SK-MEL-5 (cell line): Measurements from ENCODE around the gene MYPOP. TPM values are rescaled to one million over a fixed set of nuclear protein-coding genes. Genes with fewer than 3 reads are reported as not detected.

Experiments used
- DNase-seq: peaks from one replicate; pipeline ENCODE4 v3.0.0-alpha.2; 2016; ENCODE audit warnings: low read depth, low spot score
- in situ Hi-C: cut with HindIII; loops from 2 replicates; pipeline ENCODE4 v1.10.0; 2016; ENCODE audit warnings: low sequenced_read_pairs, high pct_unique_total_duplicates, low pct_unique_long_range_greater_than_20kb
- polyA plus RNA-seq, 2 experiments: library from polyadenylated mRNA; depleted of rRNA; stranded (reverse); fragments of >200 nt; gene quantifications; 2 replicates each; pipeline ENCODE4 v1.2.3, GENCODE V29; 2015
- total RNA-seq: library from RNA; depleted of rRNA; stranded (reverse); fragments of >200 nt; shearing (Covaris generic); gene quantifications from 2 replicates; pipeline ENCODE4 v1.2.3, GENCODE V29; 2014; rRNA removed

Gene MYPOP, protein sequence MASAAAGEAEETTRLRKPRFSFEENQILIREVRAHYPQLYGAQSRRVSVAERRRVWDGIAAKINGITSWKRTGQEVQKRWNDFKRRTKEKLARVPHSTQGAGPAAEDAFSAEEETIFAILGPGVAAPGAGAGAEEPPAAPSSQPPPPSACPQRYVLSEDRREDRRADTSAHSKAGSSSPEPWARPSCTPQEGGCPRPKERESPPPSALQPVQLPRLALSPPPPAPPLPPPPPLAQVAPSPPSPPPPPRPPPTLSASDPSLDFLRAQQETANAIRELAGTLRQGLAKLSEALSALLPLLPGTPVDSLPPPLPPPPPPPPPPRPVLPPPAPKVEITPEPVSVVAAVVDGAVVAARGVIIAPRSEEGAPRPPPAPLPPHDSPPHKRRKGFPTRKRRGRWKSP
- total RNA-seq: 2.2 and 2.4 TPM in 2 replicates
- 10.7 and 12.3 TPM in 2 replicates for polyA plus RNA-seq (2015; cell fraction: cytosol; rRNA removed)
- polyA plus RNA-seq (2015; cell fraction: nucleus; rRNA removed): 8.4 and 9.9 TPM in 2 replicates

DNA sequence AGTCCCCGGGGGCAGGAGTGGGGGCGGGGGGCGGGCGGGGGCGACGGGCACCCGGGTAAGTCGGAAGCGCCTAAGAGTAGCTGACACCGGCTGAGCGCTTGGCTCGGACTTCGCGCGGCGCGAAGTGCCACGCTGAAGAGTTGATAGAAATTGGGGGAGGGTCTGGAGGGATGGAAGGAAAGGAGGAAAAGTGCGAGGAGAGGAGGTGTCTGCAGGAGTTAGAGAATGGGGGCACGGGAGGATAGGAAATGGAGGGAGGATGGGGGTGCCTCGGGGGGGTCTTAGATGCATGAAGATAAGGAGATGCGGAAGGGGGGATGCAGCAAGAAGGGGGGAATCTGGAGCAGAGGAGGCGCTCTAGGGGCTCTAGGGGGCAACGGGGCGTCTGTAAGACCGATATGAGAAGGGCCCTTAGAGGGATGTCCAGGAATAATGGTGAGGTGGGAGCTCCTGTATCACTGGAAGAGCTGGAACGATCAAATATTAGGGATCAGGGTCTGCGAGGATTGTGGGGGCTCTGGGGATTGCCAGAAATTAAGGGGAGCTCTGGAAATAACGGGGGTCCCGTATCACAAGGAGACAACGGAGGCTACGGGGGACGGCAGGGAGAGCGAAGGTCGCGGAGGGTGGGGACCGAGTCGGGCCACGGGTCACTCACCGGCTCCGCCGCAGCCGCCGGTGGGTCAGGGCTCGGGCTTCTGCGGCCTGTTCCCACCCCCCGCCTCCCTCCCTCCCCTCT lies at the start of gene MYPOP:
Gene MYPOP, minus strand, starts transcription at position 702 of the 739 bp plus-strand sequence. CDS start 840 bp downstream, outside the sequence.
- in situ Hi-C loops: no loop called here
- DNase-seq: no peak

DNA sequence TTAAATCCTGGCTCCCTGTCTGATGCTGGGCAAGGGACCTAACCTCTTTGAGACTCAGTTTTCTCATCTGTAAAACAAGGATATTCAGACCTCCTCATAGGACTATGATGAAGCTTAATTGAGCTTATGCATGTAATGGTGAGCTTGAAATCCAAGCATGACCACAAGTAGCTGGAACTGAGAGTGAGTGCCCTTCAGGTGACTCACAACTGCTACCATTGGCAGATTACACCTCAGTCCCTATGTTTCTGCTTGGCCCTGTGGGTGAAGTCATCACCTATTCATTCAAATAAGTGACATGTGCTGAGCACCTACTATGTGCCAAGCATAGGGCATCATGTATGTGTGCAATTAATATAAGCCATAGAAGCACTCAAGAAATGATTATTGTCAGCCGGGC lies 45.5 kb upstream of the MYPOP start:
- in situ Hi-C loops: no loop called here
- DNase-seq: no peak

DNA sequence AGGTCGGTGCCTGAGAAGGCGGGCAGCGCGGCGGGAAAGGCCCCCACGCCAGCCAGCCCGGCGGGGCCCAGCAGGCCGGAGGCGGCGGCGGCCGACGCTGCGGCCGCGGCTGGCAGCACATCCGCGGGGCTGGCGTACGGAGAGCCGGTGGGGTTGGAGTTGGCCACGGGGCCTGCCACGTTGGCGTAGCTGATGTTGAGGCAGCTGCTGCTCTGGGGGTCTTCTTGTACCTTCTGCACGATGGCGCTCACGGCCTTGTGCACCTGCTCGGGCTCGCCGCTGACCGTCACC lies 38.0 kb upstream of the MYPOP start:
- DNase-seq: no peak
- in situ Hi-C loops: no loop called here

DNA sequence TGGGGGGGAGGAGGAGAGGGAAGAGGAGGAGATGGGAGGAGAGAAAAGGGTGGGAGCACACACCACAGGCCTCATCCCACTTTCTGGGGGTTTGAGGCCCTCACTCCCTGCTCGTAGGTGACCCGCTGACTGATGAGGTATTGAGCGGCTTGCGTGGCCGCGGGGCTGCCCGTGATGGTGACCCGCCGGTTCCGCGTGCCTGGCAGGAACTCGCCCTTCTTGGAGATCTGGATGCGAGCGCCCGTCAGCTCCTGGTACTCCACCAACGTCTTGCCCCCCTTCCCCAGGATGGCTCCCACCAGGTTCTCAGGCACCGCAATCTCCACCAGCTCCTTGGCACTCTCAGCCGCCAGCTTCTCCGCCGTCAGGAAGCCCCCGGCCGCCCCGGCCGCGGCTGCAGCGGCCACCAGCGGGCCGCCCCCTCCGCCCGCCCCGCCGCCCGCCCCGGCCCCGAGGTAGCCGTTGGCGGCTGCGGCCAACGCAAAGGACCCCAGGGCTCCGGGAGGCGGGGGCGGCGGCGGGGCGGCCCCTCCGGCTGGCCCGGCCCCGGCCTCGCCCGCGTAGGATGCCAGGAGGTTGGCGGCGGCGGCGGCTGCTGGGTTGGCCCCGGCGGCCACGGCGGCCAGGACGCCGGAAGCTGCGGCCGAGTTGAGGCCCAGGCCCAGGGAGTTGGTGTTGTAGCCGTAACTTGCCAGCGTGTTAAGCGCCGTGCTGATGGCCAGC lies 37.5 kb upstream of the MYPOP start:
- no peak for DNase-seq
- in situ Hi-C loops: no loop called here

DNA sequence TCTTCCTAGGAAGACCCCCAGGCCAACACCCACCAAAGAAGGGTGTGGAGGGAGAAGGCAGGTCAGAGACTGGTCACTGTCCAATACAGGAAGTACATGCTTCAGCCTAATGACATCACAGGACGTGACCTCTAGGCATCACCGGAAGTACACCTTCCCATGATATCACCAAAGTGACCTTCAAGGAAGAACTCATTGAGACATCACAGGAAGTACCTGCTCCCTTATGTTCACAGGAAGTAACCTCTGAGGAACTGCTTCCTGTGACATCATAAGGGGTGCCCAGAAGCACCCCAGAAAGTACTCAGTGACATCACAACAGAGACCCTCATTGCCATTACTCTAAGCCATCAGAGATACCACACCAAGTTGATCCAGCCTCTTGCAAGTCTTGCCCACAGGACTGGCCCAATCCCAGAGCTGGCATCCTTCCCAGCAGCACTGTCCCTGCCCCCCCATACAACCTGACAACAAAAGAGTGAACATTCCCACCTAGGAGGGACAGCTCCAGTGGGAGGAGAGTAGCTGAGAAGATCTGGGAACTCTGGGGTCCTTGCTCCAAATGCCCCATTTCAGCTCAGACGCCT lies 36.4 kb upstream of the MYPOP start:
- DNase-seq: no peak
- in situ Hi-C loops: no loop called here

DNA sequence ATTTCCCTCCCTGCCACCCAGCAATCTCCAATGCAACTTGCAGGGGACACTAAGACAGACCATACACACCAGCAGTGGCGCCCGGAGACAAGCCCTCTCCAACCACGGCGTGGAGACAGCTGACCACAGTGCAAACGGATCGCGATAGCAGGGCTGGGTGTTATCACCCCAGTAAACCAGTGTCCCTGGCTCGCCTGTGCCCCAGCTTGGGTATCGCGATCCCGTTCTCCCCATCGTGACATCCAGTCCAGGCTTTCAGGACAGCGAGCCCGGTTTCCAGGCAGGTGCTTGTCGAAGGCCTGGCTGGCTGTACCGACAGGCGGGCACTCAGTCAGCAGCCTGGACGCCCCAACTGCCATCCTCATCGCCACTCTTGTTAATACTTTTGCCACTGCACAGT lies 32.9 kb upstream of the MYPOP start:
- no peak for DNase-seq
- in situ Hi-C loops: no loop called here

DNA sequence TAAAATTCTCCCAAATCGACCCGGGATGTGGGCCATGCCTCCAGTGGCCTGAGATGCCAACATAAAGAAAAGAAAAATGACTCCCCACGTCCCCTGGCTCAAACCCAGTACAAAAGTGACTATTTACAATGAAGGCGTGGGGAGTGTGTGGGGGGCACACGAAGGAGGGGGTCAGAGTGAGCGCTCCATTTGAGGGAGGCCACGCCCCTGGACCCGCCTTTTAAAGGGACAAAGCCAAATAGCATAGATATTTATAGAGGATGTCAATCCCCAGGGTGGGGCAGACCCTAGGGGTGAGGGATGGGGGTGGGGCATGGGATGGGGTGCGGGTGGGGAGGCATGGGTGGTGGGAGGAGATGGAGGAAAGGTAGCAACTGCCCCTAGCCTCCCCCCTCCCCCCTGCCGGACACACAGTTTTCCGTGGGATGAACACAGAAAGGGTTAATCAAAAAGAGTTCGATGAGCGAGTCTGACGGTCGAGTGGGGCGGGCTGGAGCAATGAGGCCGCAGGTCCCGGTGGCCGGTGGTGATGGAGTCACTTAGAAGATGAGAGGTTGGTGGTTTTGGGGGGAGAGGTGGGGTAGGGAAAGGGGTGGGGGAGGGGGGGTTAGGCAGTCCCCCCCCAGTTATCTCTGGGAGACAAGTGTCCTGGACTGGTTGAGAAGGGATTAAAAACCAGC lies 32.3 kb upstream of the MYPOP start:
- in situ Hi-C loops: no loop called here
- DNase-seq: no peak

DNA sequence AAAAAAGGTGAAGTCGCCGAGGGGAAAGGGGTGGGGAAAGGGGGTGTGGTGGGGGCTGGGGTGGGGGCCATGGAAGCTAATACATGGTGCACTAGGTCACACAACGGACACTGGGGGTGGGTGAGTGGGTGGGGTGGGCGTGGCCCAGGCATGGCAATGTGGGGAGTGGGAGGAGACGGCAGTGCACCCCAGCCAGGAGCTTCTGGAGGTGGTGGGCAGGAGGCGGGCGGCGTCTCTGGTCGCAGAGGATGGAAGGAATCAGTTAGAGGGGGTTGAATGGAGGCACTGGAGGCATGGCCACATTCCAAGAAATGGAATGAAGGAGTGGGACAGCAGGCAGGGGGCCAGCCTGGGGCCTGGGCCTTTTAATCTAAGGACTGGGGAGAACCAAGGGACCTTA lies 31.3 kb upstream of the MYPOP start:
- in situ Hi-C loops: no loop called here
- no peak for DNase-seq

DNA sequence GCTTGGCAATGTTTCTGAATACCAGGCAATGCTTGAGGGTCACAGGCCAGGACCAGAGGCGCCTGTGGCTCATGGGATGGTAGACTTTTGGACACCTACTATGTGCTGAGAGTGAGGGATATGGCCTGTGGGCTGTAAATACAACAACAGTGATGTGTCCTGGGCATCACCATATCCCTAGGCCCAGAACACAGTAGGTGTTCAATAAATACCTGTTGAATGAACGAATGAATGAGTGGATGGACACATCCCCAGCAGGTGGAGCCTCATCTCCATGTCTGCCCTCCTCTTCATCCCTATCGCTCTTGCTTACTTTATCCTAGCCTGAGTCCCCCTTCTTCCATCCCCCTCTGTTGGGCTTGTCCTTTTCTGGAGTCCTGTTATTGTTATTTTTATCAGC lies 28.6 kb upstream of the MYPOP start:
- DNase-seq: no peak
- in situ Hi-C loops: no loop called here

DNA sequence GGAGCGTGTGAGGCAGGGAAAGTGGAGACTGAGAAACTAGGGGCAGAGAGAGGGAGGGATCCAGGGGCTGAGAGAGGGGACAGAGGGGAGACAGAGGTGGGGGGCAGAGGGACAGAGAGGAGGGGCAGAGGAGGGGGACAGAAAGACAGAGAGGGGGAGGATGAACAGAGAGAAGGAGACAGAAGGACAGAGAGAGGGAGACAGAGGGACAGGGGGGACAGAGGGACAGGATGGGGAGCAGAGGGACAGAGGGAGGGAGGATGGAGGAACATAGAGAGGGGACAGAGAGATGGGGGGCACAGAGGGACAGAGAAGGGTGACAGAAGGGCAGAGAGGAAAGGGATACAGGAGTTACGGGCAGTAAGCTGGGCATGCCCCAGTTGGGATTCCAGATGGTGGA lies 26.8 kb upstream of the MYPOP start:
- DNase-seq: no peak
- in situ Hi-C loops: no loop called here

DNA sequence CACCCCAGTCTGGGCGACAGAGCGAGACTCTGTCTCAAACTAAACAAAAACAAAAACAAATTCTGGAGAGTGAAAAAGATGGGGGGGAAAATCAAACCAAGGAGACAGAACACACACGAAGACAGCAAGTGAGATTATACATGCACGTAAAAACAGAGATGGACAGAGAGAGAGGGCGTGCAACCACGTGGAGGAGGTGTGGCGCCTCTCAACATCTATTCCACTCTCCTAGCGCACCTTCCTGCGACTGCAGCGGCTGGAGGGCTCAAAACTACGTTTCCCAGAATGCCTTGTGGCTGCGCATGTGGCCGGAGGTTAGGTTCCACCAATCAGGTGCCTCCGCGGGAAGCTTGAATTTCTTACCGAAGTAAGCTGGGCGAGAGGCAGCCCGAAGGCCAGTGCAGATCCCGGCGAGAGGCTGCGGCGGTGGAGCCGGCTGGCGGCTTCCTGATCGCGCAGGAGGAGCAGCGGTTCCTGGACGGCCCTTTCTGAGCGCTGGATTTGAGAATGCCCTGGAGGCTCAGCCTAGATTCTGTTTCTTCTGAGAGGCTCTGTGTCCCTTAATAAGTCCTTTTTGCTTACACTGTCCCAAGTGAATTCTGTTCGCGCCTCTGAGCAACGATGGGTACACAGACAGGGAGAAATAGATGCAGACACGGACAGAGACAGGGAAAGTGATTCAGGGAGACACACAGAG lies 25.3 kb upstream of the MYPOP start:
- in situ Hi-C loops: no loop called here
- peak; percentile 96 for DNase-seq

DNA sequence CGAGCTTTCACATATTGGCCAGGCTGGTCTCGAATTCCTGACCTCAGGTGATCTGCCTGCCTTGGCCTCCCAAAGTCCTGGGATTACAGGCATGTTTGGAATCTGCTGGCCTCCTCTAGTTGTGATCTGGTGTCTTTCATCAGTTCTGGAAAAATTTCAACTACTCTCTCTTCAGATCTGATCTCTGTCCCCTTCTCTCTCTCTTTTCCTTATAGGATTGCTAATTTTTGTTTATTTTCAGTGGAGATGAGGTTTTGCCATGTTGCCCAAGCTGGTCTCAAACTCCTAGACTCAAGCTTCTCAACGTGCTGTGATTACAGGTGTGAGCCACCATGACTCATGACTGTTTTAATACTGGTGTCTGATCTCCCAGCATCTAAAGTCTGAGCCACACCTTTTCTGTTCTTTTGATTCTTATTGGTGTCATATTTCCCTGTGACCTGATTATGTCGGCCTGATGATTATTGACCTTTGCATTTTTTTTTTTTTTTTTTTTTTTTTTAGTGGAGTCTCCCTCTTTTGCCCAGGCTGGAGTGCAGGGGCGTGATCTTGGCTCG lies 22.6 kb upstream of the MYPOP start:
- DNase-seq: no peak
- in situ Hi-C loops: no loop called here

DNA sequence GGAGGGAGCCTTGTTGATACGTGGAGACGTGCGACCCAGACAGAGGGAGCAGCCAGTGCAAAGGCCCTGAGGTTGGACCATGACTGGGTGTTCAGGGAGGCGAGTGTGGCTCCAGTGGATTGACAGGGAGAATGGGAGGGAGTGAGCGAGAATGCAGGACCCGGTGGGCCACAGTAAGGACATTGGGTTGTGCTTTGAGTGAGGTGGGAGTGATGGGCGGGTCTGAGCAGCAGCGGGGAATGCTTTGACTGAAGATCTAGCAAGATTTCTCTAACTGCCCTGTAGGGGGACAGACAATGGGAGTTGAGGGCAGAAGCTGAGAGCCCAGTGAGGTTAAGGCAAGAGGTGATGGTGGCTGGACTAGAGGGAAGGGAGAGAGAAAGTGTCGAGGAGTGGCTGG lies 19.9 kb upstream of the MYPOP start:
- in situ Hi-C loops: no loop called here
- DNase-seq: peak; percentile 67

DNA sequence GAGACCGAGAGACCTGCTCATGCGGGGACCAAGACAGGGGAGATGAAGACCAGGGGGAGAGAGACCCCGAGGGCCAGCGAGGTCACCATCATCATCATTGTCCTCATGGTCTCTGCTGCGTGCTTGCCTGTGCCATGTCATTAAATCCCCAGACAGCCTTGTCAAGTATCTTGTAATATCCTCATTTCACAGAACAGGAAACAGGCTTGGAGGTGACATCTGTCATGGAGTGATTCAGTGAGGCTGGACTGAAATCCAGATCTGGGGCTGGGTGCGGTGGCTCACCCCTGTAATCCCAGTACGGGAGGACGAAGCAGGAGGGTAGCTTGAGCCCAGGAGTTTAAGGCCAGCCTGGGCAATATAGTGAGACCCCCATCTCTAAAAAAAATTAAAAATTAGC lies 18.0 kb upstream of the MYPOP start:
- DNase-seq: no peak
- in situ Hi-C loops: no loop called here

DNA sequence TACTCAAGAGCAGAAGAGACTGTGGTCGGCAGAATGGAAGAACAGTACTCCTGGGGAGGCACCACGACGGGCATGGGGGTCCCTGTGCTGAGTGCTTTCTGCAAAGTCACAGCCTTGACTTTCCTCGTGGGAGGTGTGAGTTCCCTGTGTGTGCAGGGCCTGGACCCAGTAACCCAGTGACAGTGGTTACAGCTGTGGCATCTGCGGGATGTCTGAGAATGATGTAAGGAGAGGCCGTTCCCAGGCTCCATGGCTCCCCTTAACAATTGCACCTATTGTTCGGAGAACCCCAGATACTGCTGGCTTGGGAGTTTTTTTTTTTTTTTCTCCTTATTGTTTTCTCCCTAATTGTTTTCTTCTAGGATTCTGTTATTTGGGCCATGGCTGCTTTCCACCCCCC lies 17.3 kb upstream of the MYPOP start:
- peak; percentile 65 for DNase-seq
- in situ Hi-C loops: no loop called here

DNA sequence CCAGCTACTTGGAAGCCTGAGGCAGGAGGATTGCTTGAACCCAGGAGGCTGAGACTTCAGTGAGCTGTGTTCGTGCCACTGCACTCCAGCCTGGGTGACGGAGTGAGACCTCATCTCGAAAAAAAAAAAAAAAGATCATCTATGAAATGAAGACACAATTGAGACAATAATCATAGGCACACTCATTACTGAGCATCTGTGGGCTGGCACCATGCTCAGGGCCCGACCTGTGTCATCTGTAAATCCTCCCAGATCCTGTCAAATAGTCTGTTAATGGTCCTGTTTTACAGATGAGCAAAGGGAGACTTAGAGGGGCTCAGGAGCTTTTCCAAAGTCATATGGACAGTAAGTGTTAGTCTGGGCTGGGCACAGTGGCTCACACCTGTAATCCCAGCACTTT lies 16.3 kb upstream of the MYPOP start:
- no peak for DNase-seq
- in situ Hi-C loops: no loop called here
